ENCODE data around the gene EHF.
"Not testable (repeated sequence)": the region's sequence is repeated elsewhere in the genome, so short reads cannot be mapped to it uniquely, and the experiment has no call there.

EHF gene

DNA sequence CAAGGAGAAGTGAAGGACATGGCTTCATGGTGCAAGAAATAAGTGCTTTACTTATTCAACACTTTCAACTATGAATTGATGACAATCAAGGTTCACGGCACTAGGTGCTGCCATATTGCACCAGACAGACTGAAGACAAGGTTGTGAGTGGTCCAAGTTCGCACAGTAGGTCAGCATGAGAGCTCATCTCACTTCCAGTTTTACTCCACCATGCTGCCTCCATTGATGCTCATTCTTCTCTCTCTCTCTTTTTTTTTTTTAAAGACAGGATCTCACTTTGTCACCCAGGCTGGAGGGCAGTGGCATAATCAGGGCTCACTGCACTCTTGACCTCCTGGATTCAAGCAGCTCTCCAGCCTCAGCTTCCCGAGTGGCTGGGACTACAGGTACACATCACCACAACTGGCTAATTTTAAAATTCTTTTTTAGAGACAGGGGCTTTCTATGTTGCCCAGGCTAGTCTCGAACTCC lies 47.7 kb downstream of the EHF start:
- DNase-seq (ENCODE audit: low read depth in 2 of 2) = no peak

DNA sequence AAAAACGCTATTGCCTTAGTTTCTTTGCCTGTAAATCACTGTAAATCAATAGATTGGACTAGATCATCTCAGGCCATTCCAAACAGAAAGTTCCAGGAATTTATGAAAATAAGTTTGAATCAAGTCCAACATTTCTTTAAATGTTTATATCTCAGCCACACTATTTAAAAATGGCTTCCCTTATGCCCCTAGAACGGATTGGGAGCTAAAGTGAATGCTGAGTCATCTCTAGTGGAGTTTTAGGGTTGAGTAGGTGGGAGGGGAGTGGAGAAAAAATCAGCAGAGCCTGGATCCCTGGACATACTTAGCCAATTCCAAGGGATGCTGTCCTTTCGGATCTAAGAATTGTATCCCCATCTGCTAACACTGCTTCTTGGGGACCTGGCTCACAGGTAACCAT lies 48.6 kb downstream of the EHF start:
- no peak for DNase-seq (ENCODE audit: low read depth in 2 of 2)

DNA sequence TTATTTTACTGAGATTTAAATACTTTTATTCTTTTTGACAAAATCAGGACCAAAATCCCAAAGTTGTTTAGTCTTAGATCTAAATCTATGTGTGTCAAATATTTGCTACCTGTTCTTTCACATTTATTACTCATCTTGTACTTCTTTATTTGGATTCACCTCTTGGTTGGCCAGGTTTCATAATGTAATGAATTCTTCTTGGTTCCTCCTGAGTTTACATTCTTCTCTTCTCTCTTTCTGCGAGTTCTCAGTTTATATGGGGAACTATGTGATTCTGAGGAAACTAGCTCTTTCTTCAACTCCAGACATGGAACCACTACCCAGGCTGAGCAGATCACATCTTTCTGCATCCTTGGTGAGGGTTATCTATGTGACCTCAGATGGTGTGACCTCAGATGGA lies 50.2 kb downstream of the EHF start:
- DNase-seq (ENCODE audit: low read depth in 2 of 2) = no peak

DNA sequence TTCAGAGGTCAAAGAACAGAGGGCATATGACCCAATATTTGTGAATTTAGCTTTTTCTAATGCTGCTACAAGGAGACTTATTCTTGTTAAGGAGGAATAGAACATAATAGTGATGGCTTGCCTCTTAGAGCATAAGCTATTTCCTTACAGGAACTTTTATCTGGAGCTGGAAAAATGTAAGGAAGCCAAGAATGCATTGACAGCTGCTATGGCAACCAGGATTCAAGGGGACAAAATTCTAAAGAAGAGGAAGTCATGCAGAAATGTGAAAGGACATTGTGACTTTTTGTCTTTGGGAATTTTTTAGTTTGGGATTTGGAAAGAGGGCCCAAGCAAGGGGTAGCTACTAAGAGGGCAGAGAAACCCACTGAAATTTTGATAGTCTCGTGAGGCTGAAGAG lies 51.1 kb downstream of the EHF start:
- DNase-seq (ENCODE audit: low read depth in 2 of 2) = no peak

DNA sequence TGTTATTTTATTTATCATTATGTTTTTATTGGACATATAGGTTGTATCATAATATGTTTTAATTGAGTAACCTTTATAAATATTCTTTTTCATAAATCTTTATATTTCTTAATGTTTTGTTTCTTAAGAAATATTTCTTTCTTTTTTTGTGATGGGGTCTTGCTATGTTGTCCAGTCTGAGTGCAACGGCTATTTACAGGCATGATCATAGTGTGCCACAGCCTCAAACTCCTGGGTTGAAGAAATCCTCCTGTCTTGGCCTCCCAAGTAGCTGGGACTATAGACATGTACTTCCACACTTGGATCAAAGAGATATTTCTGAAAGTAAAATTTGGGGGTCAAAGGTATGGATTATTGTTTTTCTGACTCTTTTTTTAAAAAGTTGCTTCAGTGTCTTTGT lies 53.1 kb downstream of the EHF start:
- no peak for DNase-seq (ENCODE audit: low read depth in 2 of 2)

DNA sequence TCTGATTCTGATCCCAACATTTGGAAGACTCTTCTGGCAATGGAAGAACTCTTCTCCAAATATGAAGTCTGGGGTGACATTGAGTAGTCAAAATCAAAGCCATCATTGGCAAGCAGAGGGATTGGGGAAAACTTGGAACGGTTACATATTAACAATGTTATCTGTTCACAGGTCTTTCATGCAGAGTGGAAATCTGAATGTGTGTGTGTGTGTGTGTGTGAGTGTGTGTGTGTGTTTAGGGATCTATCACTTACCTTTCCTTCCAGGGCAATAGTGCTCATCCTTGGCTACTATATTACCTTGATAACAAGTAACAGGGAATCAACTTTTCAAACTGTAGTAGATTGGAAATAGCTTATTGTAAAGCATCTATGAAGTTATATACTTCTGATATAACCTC lies 55.3 kb downstream of the EHF start:
- no peak for DNase-seq (ENCODE audit: low read depth in 2 of 2)

DNA sequence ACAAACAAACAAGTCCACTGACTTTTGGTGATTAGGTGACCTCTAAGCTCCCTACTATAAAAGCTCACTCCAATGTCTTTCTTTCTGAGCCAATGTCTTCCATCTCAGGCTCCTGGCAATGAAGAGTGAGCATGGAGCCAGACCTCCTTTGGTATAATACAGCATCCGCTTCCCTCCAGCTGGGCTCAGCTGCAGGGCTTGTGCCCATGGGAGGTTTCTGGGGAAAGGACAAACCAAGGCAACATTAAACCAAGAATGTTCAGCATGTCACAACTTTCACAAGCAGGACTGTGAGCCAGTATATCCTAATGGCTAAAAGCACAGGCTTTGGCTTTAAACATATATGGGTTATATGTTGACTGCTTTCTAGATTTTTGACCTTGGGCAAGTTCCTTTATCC lies 58.8 kb downstream of the EHF start:
- no peak for DNase-seq (ENCODE audit: low read depth in 2 of 2)

DNA sequence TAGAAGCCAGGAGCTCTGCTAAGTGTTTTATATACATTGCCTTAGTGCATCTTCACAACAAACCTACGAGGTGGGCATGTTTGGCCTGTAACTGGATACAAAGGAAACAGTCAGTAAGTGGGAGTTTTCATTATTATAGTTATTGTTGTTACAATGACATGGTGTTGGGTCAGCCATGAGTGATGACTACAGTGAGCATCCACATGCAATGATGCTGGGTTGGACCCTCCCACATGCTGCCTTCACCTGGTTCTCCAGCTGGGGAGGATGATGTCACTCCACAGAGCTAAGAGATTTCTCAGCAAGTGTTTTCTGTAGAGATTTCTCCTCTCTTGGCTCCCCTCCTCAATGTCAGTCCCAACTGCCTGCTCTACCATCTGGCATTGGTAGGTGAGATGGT lies 59.3 kb downstream of the EHF start:
- DNase-seq (ENCODE audit: low read depth in 2 of 2) = no peak

DNA sequence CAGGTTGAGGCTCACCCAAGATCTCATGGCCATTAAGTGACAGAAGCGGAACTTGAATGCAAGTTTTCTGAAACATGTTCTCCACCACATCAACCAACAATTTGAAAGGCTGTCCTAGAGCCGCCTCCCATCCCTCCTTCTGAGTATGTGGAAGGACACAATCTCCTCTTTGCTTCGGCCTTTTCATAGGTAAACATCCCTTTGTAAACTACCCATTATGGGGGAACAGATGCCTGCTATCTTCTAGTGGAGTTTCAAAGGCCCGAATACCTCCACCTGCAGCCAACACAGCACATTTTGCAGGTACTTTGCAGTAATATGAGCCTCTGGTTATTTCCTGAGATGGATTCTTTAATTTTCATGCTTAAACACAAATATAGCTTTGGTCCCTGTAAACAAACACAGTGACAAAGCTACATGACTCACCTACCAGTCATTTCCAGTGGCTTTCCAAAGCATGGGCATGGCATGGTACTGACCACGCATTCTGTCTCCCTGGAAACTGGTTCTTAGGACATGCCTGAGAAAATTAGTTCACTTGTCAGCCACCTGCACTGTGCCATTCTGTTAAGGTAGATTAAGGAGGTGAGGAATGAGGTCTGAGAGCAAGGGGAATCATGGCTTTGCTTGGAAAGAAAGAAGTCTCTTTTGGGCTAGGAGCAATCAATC lies 60.2 kb downstream of the EHF start:
- DNase-seq (ENCODE audit: low read depth in 2 of 2) = no peak

DNA sequence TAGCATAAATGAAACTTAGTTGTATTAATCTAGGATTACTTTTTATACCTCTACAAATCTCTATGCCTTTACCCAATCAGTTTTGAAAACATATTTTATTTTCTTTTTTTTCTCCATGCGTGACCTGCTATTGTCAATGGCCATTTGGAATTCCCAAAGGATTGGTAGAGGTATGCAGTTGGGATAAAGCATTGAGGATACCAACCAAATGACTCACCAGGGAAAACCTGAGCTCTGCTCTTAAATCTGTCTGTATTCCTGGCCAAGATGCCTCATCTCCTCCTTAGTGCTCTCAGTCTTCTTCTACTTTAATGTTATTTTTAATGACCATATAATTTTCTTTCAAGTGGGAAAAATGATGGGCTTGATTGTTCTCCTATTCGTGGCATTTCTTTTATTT lies 61.9 kb downstream of the EHF start:
- DNase-seq (ENCODE audit: low read depth in 2 of 2) = no peak

DNA sequence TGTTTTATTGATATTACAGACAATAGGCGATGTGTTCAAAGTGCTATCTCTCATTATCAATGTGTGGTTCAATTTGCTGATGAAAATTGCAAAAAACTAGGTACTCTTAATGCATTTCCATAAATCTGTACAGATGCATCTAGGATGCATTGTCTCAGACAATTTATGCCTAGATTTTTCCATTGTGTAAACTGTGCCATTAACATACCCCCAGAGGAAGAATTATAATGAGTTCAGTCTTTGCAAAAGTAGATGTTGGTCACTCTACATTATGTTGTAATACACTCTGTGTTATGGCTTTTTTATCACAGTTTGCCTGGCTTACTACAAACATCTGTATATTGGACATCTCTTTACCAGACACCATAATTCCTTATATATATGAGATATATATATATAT lies 62.5 kb downstream of the EHF start:
- no peak for DNase-seq (ENCODE audit: low read depth in 2 of 2)

DNA sequence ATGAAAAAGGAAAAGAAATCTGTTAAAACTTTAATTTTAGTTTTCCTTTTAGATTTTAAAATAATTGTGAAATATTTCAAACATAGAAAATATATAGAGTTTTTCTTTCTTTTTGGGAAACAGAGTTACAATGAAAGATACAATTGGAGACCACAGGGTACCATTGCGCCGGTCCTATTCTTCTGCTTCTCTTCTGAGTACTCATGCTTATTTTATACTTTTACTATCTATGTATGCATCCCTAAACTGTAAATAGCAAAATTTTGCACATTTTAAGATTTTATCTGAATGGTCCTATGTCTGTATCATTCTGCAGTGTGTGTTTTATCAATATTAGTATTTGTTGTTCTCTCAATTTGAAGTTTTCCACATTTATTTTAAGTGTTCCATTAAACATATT lies 65.0 kb downstream of the EHF start:
- DNase-seq (ENCODE audit: low read depth in 2 of 2) = no peak

DNA sequence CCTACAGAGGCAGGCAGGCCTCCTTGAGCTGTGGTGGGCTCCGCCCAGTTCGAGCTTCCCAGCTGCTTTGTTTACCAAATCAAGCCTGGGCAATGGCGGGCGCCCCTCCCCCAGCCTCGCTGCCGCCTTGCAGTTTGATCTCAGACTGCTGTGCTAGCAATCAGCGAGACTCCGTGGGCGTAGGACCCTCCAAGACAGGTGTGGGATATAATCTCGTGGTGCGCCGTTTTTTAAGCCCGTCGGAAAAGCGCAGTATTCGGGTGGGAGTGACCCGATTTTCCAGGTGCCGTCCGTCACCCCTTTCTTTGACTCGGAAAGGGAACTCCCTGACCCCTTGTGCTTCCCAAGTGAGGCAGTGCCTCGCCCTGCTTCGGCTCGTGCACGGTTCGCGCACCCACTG lies 71.4 kb downstream of the EHF start:
- not testable (repeated sequence) for DNase-seq (ENCODE audit: low read depth in 2 of 2)

DNA sequence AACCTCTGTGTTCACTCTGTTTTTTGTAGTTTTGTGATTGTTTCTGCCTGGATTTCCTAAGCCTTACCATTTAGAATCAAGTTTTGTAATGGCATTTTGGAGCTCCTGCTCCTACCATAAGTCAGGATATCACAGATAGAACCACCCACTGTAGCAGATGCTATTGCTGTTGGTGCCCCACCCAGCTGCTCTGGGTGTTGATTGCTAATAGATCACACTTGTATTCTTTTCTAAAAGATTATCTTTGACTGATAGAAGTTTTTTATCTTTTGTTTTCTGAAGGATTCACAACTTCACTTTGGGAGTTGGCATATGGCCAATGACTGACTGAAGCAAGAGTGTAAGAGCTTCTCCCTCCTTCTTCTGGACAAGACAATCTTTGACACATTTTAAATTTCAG lies 76.0 kb downstream of the EHF start:
- no peak for DNase-seq (ENCODE audit: low read depth in 2 of 2)

DNA sequence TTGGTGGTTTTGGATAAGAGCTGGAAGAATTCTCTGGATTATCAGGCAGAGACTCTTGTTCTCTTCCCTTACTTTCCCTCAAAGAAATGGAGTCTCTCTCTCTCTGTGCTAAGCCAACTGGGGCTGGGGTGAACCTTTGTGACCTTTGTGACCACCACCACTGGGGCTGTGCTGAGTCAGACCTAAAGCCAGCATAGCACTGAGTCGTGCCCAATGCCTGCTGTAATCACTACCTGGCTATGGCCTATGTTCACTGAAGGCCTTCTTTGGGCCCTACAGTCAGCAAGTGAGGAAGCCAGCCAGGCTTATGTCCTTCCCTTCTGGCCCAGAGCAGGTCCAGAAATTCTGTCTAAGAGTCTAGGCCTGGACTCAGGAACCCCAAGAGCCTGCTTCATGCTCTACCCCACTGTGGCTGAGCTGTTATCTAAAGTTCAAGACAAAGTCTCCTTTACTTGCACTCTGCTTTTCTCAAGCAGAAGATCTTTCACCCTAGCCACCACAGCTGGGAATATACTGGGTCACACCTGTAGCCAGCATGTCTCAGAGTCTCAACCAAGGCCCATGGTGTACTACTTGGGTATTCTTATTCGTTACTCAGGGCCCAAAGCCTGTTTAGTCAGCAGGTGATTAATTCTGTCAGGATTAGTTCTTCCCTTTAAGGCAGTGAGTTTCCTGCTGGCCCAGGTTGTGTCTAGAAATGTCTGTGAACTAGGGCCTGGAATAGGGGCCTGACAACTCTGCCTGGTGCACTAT lies 86.0 kb downstream of the EHF start:
- DNase-seq (ENCODE audit: low read depth in 2 of 2) = no peak

DNA sequence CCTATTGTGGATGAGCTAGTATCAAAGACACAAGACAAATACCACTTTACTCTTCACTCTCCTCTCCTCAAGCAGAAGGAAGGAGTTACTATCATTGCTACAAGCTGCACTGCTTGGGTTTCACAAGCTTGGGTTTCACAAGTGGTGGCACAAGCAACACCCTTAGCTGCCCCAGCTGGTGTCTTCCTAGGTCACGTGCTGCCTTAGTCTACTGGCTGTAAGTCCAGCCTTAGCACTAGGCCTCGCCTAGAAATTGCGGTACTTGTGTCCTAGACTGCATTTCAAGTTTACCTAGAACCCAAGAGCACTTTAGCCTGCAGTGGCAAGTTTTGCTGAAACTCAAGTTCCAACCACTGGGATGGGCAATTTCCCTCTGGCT lies 86.6 kb downstream of the EHF start:
- no peak for DNase-seq (ENCODE audit: low read depth in 2 of 2)
